T-cell (primary cell): ENCODE results near the gene EIF3L. TPM values are rescaled to one million over a fixed set of nuclear protein-coding genes. Genes with fewer than 3 reads are reported as not detected.

ENCODE experiments used
- ATAC-seq, 4 experiments: fragments of 200-7000 bp in 3 of 4; fragments of 150-1000 bp in 1 of 4; cut with Tn5 transposase; replicated peaks in 1 of 4; 1 replicate in 3 of 4; 2 replicates in 1 of 4; pipeline ENCODE4 v1.10.0; 2021; ENCODE audit warnings: moderate library complexity in 3 of 4, mild to moderate bottlenecking in 2 of 4, moderate number of reproducible peaks in 1 of 4
- CTCF ChIA-PET, 2 donors: fragments of 300-600 bp; sonication (Branson Sonifier 250); formaldehyde crosslinking; loops; one replicate each; lab custom pipeline; 2022; ENCODE audit warnings: antibody characterized with exemption in 2 of 2; lab: Charles Lee
- POLR2A ChIA-PET, 2 donors: fragments of 300-600 bp; sonication (Branson Sonifier 250); formaldehyde crosslinking; loops; one replicate each; lab custom pipeline; 2022; ENCODE audit warnings: antibody characterized with exemption in 2 of 2; lab: Charles Lee
- DNase-seq, 35 experiments: peaks; one replicate each; pipeline versions ENCODE4 v3.0.0 to v3.0.0-alpha.2; 2013 to 2023
- H3K27ac ChIP-seq: one replicate; pipeline ENCODE4 v1.5.1; 2013; ENCODE audit warnings: low read length
- H3K27me3 ChIP-seq, 2 experiments: replicated peaks in 1 of 2; 1 replicate in 1 of 2; 2 replicates in 1 of 2; pipeline versions ENCODE4 v1.6.1 to v1.7.0; 2013; ENCODE audit warnings: low read length in 1 of 2, mixed read lengths in 1 of 2; ENCODE audit not compliant: control insufficient read depth in 2 of 2, insufficient read depth in 2 of 2; ENCODE audit errors: extremely low read depth in 1 of 2
- H3K36me3 ChIP-seq, 2 donors: 1 replicate in 1 of 2; 2 replicates in 1 of 2; pipeline versions ENCODE4 v1.6.1 to v1.7.0; 2013; ENCODE audit warnings: low read length in 1 of 2; ENCODE audit not compliant: control insufficient read depth in 2 of 2, insufficient read depth in 1 of 2; ENCODE audit errors: extremely low read depth in 1 of 2
- H3K4me1 ChIP-seq, 2 experiments: 1 replicate in 1 of 2; 2 replicates in 1 of 2; pipeline versions ENCODE4 v1.6.1 to v1.7.0; 2013; ENCODE audit warnings: low read length in 2 of 2, mixed read lengths in 1 of 2; ENCODE audit not compliant: insufficient read depth in 2 of 2, control insufficient read depth in 1 of 2; ENCODE audit errors: extremely low read depth in 1 of 2
- H3K4me3 ChIP-seq, 2 donors: 1 replicate in 1 of 2; 2 replicates in 1 of 2; pipeline versions ENCODE4 v1.5.1 to v1.7.0; 2013; ENCODE audit warnings: mild to moderate bottlenecking in 2 of 2, low read length in 1 of 2, moderate library complexity in 1 of 2; ENCODE audit not compliant: control insufficient read depth in 1 of 2; ENCODE audit errors: extremely low read depth in 1 of 2
- H3K9me3 ChIP-seq: 2 replicates; pipeline ENCODE4 v1.7.0; 2013
- H3K27ac Mint-ChIP-seq, 2 donors: one replicate each; pipeline ENCODE4 v1.8.0; 2020 to 2021; ENCODE audit warnings: mild to moderate bottlenecking in 2 of 2, mixed read lengths in 2 of 2
- H3K27me3 Mint-ChIP-seq, 2 donors: one replicate each; pipeline ENCODE4 v1.8.0; 2021 to 2022; ENCODE audit warnings: mixed read lengths in 2 of 2
- H3K36me3 Mint-ChIP-seq: one replicate; pipeline ENCODE4 v1.8.0; 2021; ENCODE audit warnings: mixed read lengths
- H3K4me1 Mint-ChIP-seq, 3 donors: one replicate each; pipeline ENCODE4 v1.8.0; 2020 to 2022; ENCODE audit warnings: mixed read lengths in 3 of 3, mild to moderate bottlenecking in 1 of 3
- H3K4me3 Mint-ChIP-seq, 3 donors: one replicate each; pipeline ENCODE4 v1.8.0; 2020 to 2022; ENCODE audit warnings: mild to moderate bottlenecking in 3 of 3, mixed read lengths in 3 of 3, moderate library complexity in 3 of 3
- H3K9me3 Mint-ChIP-seq, 3 donors: one replicate each; pipeline ENCODE4 v1.8.0; 2020 to 2022; ENCODE audit warnings: mixed read lengths in 3 of 3
- WGBS: methylation state at CpG from one replicate; pipeline ENCODE4 v1.1.5; 2013; ENCODE audit warnings: missing lambda C conversion rate; ENCODE audit not compliant: insufficient coverage; 5-methylcytosine and 5-hydroxymethylcytosine counted together
- total RNA-seq, 35 experiments: library from RNA in 6 of 35; stranded (reverse) in 6 of 35; fragments of 120-200 nt in 1 of 35; gene quantifications; one replicate each; pipeline versions ENCODE4 v1.2.1 to v1.2.4 and lab custom pipeline; 2013 to 2026

EIF3L gene
- total RNA-seq, 5 donors from 2014 or later (not counting 1 experiment from before 2014, with no cell fraction given) = 428 to 516 (median 483) TPM

DNA sequence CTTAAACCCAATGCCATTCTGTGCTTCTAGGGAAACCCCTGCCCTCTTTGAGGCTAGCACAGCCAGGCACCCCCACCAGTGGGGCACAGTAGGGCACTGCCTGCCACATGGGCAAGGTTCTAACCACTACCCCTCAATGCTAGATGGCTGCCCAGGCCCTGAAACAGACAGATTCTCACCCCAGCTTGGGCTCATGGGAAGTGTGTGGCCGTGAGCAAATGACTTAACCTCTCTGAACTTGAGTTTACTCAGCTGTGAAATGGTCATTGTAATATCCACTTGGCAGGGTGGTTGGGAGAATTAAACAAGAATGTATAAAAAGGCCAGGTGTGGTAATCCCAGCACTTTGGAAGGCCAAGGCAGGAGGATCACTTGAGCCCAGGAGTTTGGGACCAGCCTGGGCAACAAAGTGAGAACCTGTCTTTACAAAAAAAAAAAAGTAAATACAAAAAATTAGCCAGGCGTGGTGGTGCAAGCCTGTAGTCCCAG, 81.8 kb downstream of the EIF3L start:
- Histone ChIP-seq H3K36me3 (peaks cover 13 to 42% of the 10 kb centered on the region in 2 donors), H3K4me3 (no peak overlapping the region), H3K27ac (no peak overlapping the region), H3K27me3 (no peaks in the 10 kb centered on the region), H3K9me3 (no peaks in the 10 kb centered on the region), H3K4me1 (peaks cover 0 to 9% of the 10 kb centered on the region in 2 experiments)
- 100% methylated on average over 1 of the region's 2 CpGs for WGBS
- peak overlapping the region in 1 of 2 donors; percentile 50 for H3K27ac Mint-ChIP-seq
- DNase-seq (no peak), ATAC-seq (no peak)
- H3K9me3 Mint-ChIP-seq = no peaks in the 10 kb centered on the region
- peaks cover 12 to 15% (median 15%) of the 10 kb centered on the region in 3 donors for H3K4me1 Mint-ChIP-seq
- H3K36me3 Mint-ChIP-seq = peaks cover 18% of the 10 kb centered on the region
- no peaks in the 10 kb centered on the region for H3K27me3 Mint-ChIP-seq
- H3K4me3 Mint-ChIP-seq = no peak overlapping the region
- ChIA-PET POLR2A (no interaction called here), CTCF (interaction anchor here in 1 of 2 donors (0.6 to 1.5 kb wide), 3 partner anchors 23 to 55 kb away, joined by 3 read pairs; no protein-coding TSS in a partner anchor)

DNA sequence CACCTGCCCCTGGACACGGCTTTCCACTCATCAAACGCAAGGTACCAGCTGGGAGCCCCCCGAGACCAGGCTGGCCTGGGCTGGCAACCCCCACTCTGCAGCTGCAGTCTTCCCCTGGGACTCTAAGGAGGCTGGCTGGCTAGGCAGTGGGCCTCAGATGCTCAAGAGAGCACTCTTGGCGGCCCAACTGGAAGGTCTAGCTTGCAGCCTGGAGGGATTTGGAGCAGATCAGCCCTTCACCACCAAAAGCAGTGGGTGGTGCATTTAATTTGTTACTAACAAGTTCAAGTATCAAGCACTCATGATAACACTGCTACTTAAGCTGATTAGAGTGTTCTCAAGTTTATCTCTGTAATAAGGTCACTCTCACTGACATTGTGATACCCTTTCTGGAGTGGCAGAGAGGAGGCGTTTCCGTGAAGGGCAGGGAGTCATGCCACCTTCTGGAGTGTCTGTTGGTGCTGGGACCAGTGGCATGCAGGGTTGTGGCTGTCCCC, 82.7 kb downstream of the EIF3L start:
- 72% methylated on average over 3 of the region's 6 CpGs for WGBS
- no peak overlapping the region for H3K27ac Mint-ChIP-seq
- H3K27me3 Mint-ChIP-seq = no peaks in the 10 kb centered on the region
- H3K9me3 ChIP-seq = no peaks in the 10 kb centered on the region
- no peaks in the 10 kb centered on the region for H3K27me3 ChIP-seq
- H3K27ac ChIP-seq = no peak overlapping the region
- H3K4me3 Mint-ChIP-seq = no peak overlapping the region
- CTCF ChIA-PET = interaction anchor here (0.6 to 1.5 kb wide), 5 partner anchors 13 to 56 kb away, joined by 3 read pairs; no protein-coding TSS in a partner anchor
- H3K36me3 ChIP-seq = peaks cover 16 to 33% of the 10 kb centered on the region in 2 donors
- H3K36me3 Mint-ChIP-seq = peaks cover 21% of the 10 kb centered on the region
- no peaks in the 10 kb centered on the region for H3K9me3 Mint-ChIP-seq
- DNase-seq (no peak), ATAC-seq (no peak)
- peaks cover 12 to 15% (median 15%) of the 10 kb centered on the region in 3 donors for H3K4me1 Mint-ChIP-seq
- POLR2A ChIA-PET = interaction anchor here in 1 of 2 donors (0.5 kb wide), 1 partner anchor 1449 kb away, joined by 3 read pairs; no protein-coding TSS in a partner anchor
- H3K4me1 ChIP-seq = peaks cover 0 to 9% of the 10 kb centered on the region in 2 experiments
- no peak overlapping the region for H3K4me3 ChIP-seq

DNA sequence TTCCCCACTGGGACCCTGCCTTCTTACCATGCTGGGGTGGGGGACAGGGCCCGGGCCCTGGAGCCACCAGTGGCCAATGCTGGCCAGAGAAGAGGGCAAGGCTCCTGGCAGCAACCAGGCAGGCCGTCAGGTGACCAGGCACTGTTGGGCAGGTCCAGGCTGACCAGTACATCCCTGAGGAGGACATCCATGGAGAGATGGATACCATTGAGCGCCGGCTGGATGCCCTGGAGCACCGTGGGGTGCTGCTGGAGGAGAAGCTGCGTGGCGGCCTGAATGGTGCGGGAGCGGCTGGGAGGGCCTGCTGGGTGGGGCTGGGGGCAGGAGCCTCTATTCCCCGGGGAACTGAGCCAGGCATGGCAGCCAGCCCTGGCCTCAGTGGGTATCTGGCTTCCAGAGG, 83.2 kb downstream of the EIF3L start:
- no peak for DNase-seq
- 93% methylated on average over 10 of the region's 10 CpGs for WGBS
- H3K27me3 ChIP-seq = no peaks in the 10 kb centered on the region
- no peaks in the 10 kb centered on the region for H3K9me3 ChIP-seq
- Mint-ChIP-seq H3K9me3 (no peaks in the 10 kb centered on the region), H3K4me3 (no peak overlapping the region), H3K27me3 (no peaks in the 10 kb centered on the region), H3K4me1 (peaks cover 12 to 15% (median 15%) of the 10 kb centered on the region in 3 donors), H3K27ac (no peak overlapping the region), H3K36me3 (peaks cover 21% of the 10 kb centered on the region)
- POLR2A ChIA-PET = no interaction called here
- peaks cover 0 to 9% of the 10 kb centered on the region in 2 experiments for H3K4me1 ChIP-seq
- CTCF ChIA-PET = interaction anchor here (0.6 to 1.5 kb wide), 4 partner anchors 13 to 36 kb away, joined by 3 read pairs; no protein-coding TSS in a partner anchor
- H3K36me3 ChIP-seq = peaks cover 16 to 29% of the 10 kb centered on the region in 2 donors
- ATAC-seq = no peak
- no peak overlapping the region for H3K4me3 ChIP-seq
- H3K27ac ChIP-seq = no peak overlapping the region

DNA sequence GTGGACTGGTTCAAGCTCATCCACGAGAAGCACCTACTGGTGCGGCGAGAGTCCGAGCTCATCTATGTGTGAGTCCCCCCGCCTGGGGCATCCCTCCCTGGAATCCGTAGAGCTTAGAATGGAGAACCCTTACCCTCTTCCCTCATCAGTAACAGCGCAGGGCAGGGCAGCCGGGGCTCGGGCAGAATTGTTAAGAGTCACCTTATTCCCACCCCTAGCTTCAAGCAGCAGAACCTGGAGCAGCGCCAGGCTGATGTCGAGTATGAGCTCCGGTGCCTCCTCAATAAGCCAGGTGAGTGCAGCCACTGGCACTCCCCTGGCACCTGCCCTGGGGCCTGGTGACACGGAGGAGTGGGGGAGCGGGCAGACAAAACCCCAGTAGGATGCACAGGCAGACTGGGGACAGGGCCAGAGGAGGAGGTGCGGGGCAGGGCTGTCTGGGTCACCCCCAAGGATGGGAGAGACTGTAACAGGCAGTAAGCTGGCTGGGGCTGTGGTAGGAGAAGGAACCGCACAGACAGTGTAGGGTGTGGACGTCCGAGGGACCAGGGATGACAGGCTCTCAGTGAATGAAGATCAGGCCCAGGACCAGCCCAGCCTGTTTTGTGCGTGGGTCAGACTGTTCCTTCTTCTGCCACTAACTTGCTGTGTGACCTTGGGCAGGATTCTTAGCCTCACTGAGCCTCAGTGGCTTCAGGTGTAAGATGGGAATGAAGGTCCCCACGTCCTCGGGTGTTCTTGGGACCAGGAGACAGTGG, 83.8 kb downstream of the EIF3L start:
- no peaks in the 10 kb centered on the region for H3K27me3 ChIP-seq
- H3K4me3 Mint-ChIP-seq = no peak overlapping the region
- no peaks in the 10 kb centered on the region for H3K9me3 ChIP-seq
- POLR2A ChIA-PET = no interaction called here
- no peaks in the 10 kb centered on the region for H3K9me3 Mint-ChIP-seq
- ATAC-seq (no peak), DNase-seq (no peak)
- H3K36me3 Mint-ChIP-seq = peaks cover 27% of the 10 kb centered on the region
- no peak overlapping the region for H3K4me3 ChIP-seq
- 94% methylated on average over 15 of the region's 21 CpGs for WGBS
- CTCF ChIA-PET = interaction anchor here (0.7 to 0.8 kb wide), 2 partner anchors 14 to 36 kb away, joined by 3 read pairs; no protein-coding TSS in a partner anchor
- no peak overlapping the region for H3K27ac ChIP-seq
- peaks cover 19 to 33% of the 10 kb centered on the region in 2 donors for H3K36me3 ChIP-seq
- no peaks in the 10 kb centered on the region for H3K27me3 Mint-ChIP-seq
- peaks cover 0 to 9% of the 10 kb centered on the region in 2 experiments for H3K4me1 ChIP-seq
- peaks cover 12 to 15% (median 15%) of the 10 kb centered on the region in 3 donors for H3K4me1 Mint-ChIP-seq
- peak overlapping the region in 1 of 2 donors; percentile 23 for H3K27ac Mint-ChIP-seq

DNA sequence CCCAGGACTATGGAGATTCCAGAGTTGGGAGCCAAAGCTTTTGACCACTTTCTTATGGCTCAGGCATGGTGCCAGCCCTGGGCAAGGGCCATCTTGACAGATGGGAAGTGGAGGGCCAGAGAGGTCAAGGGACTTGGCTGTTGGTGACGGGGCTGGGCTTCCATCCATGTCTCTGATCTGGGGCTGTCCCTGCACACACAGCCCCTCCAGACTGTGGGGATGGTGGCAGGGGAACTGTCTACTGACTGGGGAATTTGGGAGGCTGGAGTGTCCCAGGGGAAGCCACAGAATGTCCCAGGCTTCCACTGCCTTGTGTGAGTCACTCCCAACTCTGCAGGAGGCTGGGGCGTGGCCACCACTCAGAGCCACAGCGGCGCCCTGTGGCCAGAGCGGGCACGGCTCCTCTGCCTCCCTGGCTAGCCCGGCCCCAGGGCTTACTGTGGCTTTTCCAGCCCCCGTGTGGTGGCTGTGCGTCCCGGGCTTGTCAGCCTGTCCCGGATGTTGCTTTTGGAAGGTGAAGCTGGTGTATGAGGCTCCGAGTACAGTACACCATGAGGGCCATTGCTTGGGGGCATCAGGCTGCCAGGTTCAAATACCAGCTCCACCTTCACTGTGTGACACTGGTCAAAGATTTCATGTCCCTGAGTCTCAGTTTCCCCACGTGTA, 84.6 kb downstream of the EIF3L start:
- Histone ChIP-seq H3K36me3 (peaks cover 16 to 30% of the 10 kb centered on the region in 2 donors), H3K27me3 (no peaks in the 10 kb centered on the region), H3K27ac (no peak overlapping the region), H3K9me3 (no peaks in the 10 kb centered on the region), H3K4me1 (peaks cover 0 to 9% of the 10 kb centered on the region in 2 experiments), H3K4me3 (no peak overlapping the region)
- WGBS = 21% methylated on average over 11 of the region's 13 CpGs
- H3K9me3 Mint-ChIP-seq = no peaks in the 10 kb centered on the region
- peaks cover 21% of the 10 kb centered on the region for H3K36me3 Mint-ChIP-seq
- DNase-seq (peak; percentile 54 to 84 (median 71)), ATAC-seq (peak; percentile 98 to 99 (median 98))
- peaks cover 12 to 15% (median 15%) of the 10 kb centered on the region in 3 donors for H3K4me1 Mint-ChIP-seq
- ChIA-PET POLR2A (no interaction called here), CTCF (interaction anchor here in 1 of 2 donors (0.9 to 1.1 kb wide), 2 partner anchors 116 to 554 kb away, joined by 3 read pairs; no protein-coding TSS in a partner anchor)
- H3K27ac Mint-ChIP-seq = peak overlapping the region in 1 of 2 donors; percentile 23
- no peaks in the 10 kb centered on the region for H3K27me3 Mint-ChIP-seq
- H3K4me3 Mint-ChIP-seq = no peak overlapping the region
